Effector memory CD8-positive, alpha-beta T cell (primary cell): ENCODE measurements around the gene RBFOX1.

ENCODE experiments used
- ATAC-seq: fragments of 150-1000 bp; cut with Tn5 transposase; replicated peaks from 2 replicates; pipeline ENCODE4 v1.10.0; 2021; ENCODE audit warnings: mild to moderate bottlenecking, moderate library complexity
- DNase-seq, 3 experiments: peaks; one replicate each; pipeline ENCODE4 v3.0.0; 2021
- H3K27ac Mint-ChIP-seq, 2 donors: one replicate each; pipeline ENCODE4 v1.8.0; 2022; ENCODE audit warnings: mild to moderate bottlenecking in 2 of 2, mixed read lengths in 2 of 2, moderate library complexity in 2 of 2
- H3K27me3 Mint-ChIP-seq, 2 donors: one replicate each; pipeline ENCODE4 v1.8.0; 2022; ENCODE audit warnings: mixed read lengths in 2 of 2
- H3K36me3 Mint-ChIP-seq: one replicate; pipeline ENCODE4 v1.8.0; 2022; ENCODE audit warnings: mild to moderate bottlenecking, moderate library complexity, mixed read lengths; ENCODE audit not compliant: insufficient read depth
- H3K4me1 Mint-ChIP-seq, 2 donors: one replicate each; pipeline ENCODE4 v1.8.0; 2022; ENCODE audit warnings: low read depth in 2 of 2, mixed read lengths in 2 of 2
- H3K4me3 Mint-ChIP-seq, 2 donors: one replicate each; pipeline ENCODE4 v1.8.0; 2022; ENCODE audit warnings: mild to moderate bottlenecking in 2 of 2, mixed read lengths in 2 of 2, moderate library complexity in 2 of 2
- H3K9me3 Mint-ChIP-seq, 2 donors: one replicate each; pipeline ENCODE4 v1.8.0; 2022; ENCODE audit warnings: mixed read lengths in 2 of 2

Gene RBFOX1

DNA sequence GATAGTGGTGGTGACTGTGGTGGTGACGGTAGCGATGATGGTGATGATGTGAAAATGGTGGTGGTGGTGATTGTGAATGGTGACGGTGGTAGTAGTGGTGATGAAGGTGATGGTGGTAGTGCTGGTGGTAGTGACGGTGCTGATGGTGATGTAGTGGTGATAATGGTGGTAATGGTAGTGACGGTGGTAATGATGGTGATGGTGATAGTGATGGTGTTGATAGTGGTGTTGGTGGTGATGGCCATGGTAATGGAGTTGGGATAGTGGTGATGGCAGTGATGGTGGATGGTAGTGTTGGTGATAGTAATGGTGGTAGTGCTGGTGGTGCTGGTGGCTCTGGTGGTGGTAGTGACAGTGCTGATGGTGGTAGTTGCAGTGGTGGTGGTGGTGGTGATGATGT is 14.7 kb upstream of the RBFOX1 start:
- Mint-ChIP-seq H3K36me3 (no peaks in the 10 kb centered on the region), H3K27ac (no peak overlapping the region), H3K4me1 (no peaks in the 10 kb centered on the region), H3K27me3 (no peaks in the 10 kb centered on the region), H3K9me3 (peaks cover 0 to 8% of the 10 kb centered on the region in 2 donors), H3K4me3 (no peak overlapping the region)
- DNase-seq (no peak), ATAC-seq (no peak)

DNA sequence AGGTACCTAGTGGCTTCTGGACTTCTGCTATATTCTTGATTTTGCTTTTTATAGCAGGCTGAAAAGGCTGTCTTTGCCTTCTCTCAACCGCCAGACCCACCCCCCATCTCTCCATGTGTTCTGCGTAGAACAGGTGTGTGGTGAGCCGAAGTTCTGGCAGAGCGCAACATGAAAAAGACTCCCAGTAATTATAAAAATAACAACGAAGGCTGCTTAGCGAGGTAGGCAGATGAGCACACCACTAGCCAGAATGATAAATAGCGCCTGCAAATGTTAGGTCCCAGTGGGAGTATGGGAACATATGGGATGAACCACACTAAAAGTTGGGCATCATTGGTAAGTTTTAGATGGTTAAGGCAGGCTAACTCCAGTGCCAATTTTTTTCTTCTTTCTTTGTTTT is 14.0 kb upstream of the RBFOX1 start:
- Mint-ChIP-seq H3K4me3 (no peak overlapping the region), H3K36me3 (no peaks in the 10 kb centered on the region), H3K27me3 (no peaks in the 10 kb centered on the region), H3K9me3 (peaks cover 5 to 11% of the 10 kb centered on the region in 2 donors), H3K4me1 (no peaks in the 10 kb centered on the region), H3K27ac (no peak overlapping the region)
- DNase-seq (no peak), ATAC-seq (no peak)

DNA sequence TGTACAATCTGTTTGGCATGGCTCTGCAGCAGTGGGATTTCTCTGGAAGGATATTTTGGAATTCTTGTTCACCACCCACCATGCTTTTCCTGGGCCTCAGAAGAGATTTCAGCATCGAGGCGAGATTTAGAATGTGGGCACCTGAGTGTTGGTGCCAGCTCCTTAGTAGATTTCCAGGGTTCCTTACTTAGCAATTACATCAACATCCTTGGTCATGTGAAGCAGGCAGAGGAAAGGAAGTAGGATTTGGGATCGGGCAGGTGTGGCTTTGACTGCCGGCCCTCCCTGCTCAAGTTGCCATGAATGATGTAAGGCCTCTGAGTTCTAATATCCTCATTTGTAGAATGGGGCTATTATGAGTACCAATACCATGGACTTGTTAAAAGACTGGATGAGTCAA is 13.1 kb upstream of the RBFOX1 start:
- Mint-ChIP-seq H3K9me3 (peaks cover 10% of the 10 kb centered on the region in 2 donors), H3K27me3 (no peaks in the 10 kb centered on the region), H3K36me3 (no peaks in the 10 kb centered on the region), H3K4me1 (no peaks in the 10 kb centered on the region), H3K27ac (no peak overlapping the region), H3K4me3 (no peak overlapping the region)
- DNase-seq (no peak), ATAC-seq (no peak)

DNA sequence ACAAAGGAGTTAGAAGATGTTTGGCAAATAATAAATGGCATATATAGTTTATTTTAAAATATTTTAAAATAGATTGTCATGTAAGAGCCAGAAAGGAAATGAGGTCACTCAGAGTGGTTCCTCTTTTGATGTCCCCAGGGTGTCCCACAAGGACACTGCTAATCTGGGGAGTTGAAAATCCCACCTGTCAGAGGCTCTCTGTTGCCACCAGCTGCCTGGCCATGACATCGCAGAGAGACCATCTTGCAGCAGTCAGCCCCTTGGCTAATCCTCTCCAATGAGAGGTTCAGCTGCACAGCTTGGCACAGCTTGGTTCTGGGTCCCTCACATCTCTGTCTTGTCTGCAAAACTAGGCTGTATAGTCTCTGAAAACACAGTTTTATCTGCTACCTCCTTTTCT is 11.0 kb upstream of the RBFOX1 start:
- no peak for ATAC-seq

DNA sequence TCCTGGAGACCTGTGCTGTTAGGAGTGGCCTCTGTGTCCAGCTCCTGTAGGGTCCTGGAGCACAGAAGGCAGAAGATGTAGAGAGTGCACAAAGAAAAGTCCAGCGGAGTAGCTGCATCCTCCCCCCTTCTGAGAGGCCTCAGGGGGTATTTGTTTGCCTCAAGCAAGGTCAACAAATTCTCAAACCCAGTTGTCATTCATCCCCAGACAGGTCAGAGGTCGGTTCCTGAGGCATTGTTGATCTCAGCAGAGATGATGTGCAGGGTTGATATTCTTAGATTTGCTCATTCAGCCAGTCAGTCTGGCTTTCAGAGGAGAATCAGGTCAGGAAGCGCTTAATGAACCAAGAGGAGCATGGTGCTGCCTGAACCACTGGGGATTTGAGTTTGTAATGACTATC is 8.3 kb upstream of the RBFOX1 start:
- Mint-ChIP-seq H3K9me3 (peaks cover 16 to 17% of the 10 kb centered on the region in 2 donors), H3K36me3 (no peaks in the 10 kb centered on the region), H3K4me3 (no peak overlapping the region), H3K27ac (no peak overlapping the region), H3K4me1 (no peaks in the 10 kb centered on the region), H3K27me3 (no peaks in the 10 kb centered on the region)
- DNase-seq, result no peak
- no peak for ATAC-seq

More for the DNA sequence above, 11.0 kb upstream of the RBFOX1 start:
- Mint-ChIP-seq H3K27ac (no peak overlapping the region), H3K36me3 (no peaks in the 10 kb centered on the region), H3K9me3 (peaks cover 10 to 17% of the 10 kb centered on the region in 2 donors), H3K4me1 (no peaks in the 10 kb centered on the region), H3K4me3 (no peak overlapping the region), H3K27me3 (no peaks in the 10 kb centered on the region)
- DNase-seq, result no peak

DNA sequence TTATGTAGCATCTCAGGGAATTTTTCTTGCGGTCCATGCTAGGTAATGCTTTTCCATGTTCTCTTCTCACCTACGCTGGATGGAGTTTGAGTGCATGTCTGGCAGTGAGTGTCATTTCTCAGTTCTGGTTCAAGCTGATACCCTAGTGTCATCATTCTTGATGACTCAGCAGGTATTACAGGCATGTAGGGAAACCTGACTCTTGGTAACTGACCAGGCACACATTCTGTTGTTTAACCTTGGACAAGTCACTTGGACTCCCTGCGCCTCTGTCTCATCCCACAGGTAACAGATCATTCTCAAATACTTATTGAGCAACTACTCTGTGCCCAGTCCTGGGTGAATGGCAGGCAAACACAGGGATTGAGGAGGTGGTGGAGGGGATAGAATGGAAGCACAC is 6.8 kb upstream of the RBFOX1 start:
- no peaks in the 10 kb centered on the region for H3K36me3 Mint-ChIP-seq
- no peak for ATAC-seq
- H3K4me3 Mint-ChIP-seq, result no peak overlapping the region
- no peaks in the 10 kb centered on the region for H3K4me1 Mint-ChIP-seq
- no peaks in the 10 kb centered on the region for H3K27me3 Mint-ChIP-seq
- H3K27ac Mint-ChIP-seq, result no peak overlapping the region
- no peak for DNase-seq
- H3K9me3 Mint-ChIP-seq, result peaks cover 14 to 16% of the 10 kb centered on the region in 2 donors

DNA sequence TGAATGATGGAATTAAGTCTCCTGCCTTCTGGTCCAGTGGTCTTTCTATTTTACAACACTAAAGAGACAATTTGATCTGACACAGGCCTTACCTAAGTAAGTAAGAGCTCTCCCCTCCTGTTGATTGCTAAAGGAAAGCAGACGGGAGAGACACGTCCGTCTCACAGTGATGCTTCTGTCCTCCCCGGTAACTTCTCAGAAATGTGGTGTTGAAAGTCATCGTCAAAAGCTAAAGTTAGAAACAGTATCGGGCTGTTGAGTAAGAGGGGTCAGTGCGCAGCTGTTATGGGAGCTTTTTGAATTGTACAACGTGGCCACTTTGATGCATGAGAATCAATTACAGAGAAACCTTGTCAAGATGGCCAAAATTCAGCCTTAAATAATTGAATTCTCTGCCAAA is 1.9 kb upstream of the RBFOX1 start:
- Mint-ChIP-seq H3K4me3 (no peak overlapping the region), H3K9me3 (peaks cover 12 to 13% of the 10 kb centered on the region in 2 donors), H3K27me3 (no peaks in the 10 kb centered on the region), H3K4me1 (no peaks in the 10 kb centered on the region), H3K27ac (no peak overlapping the region), H3K36me3 (no peaks in the 10 kb centered on the region)
- DNase-seq (no peak), ATAC-seq (no peak)

DNA sequence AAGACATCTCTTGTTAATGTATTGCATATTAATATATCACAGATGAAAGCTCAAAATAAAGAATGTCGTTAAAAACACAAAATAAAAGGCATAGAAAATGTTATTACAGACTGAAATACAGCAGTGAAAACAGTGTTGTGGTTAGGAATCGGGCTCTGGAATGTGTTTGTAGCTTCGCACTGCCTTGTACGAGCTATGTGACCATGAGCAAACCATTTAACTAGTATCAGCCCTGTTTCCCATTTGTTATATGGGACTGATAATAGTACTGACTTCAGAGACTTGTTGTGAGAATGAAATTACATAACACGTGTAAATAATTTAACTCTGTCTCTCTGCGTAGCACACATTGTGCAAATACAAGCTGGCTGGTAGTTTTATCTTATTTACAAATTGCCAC is 648 bp upstream of the RBFOX1 start:
- Mint-ChIP-seq H3K4me1 (no peaks in the 10 kb centered on the region), H3K9me3 (peaks cover 5 to 10% of the 10 kb centered on the region in 2 donors), H3K36me3 (no peaks in the 10 kb centered on the region), H3K4me3 (no peak overlapping the region), H3K27me3 (no peaks in the 10 kb centered on the region), H3K27ac (no peak overlapping the region)
- no peak for DNase-seq
- ATAC-seq, result no peak

DNA sequence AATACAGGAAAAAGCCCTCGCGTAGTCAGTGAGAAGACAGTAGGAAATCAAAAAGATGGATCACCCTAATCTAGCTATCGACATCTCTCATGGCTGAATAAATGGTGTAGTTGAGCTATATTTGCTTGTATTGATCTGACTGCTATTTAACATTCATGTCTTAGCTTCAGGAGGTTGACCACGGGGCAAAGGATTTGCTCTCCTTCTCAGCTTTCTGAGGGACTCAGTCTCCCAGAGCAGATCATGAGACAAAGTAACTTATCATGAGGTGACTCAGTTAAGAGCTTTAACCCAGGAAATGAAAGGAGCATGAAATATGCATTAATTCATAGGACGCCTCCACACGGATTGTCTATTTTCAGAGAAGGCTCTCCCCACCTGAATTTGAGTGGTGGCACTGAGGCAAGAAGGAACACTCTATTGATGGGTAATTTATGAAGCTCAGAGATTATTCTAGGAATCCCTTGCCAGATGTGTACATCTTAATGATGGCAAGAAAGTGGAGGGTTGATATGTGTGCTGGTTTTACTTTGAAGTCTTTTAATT is 608 bp downstream of the RBFOX1 start:
- DNase-seq (no peak), ATAC-seq (no peak)
- H3K27ac Mint-ChIP-seq, result no peak overlapping the region
- H3K4me1 Mint-ChIP-seq, result no peaks in the 10 kb centered on the region
- H3K4me3 Mint-ChIP-seq, result no peak overlapping the region
- H3K36me3 Mint-ChIP-seq, result no peaks in the 10 kb centered on the region
- H3K27me3 Mint-ChIP-seq, result no peaks in the 10 kb centered on the region
- peaks cover 4 to 7% of the 10 kb centered on the region in 2 donors for H3K9me3 Mint-ChIP-seq

DNA sequence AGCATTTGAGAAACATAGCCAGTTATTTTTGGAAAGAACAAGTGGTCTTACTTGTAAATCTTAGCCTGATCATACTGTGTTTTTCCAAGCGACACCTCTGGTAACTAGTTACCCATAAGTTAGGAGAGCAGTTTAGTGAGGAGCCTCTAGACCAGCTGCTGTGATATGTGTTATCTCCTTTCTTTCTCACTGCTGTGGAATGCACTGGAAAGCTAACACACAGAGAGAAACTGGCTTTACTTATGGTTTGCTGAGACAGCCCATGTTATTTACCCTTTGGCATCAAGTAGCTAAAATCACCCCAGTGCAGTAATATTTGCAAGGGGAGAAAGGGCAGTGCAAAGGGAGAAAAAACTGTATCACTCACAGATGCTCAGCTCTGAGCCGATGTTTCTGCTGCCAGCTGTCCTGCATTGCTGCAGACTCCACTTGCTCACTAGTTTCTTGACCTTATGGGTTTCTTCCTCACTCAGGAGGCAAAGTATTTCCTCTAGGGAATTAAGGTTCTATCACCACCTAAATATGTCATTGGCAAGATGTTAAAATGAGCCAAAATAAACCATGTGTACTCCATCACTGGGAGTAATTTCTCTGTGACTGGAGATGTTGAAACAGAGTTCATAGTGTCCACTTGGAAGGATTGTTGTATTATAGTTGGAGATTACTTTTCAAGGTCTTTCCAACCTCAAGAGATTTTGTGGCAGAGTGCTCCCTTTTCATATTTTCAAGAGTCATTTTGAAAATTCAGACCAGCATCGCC is 2.3 kb downstream of the RBFOX1 start:
- Mint-ChIP-seq H3K9me3 (peaks cover 6 to 15% of the 10 kb centered on the region in 2 donors), H3K4me3 (no peak overlapping the region), H3K4me1 (no peaks in the 10 kb centered on the region), H3K36me3 (no peaks in the 10 kb centered on the region), H3K27ac (no peak overlapping the region), H3K27me3 (no peaks in the 10 kb centered on the region)
- DNase-seq (no peak), ATAC-seq (no peak)

DNA sequence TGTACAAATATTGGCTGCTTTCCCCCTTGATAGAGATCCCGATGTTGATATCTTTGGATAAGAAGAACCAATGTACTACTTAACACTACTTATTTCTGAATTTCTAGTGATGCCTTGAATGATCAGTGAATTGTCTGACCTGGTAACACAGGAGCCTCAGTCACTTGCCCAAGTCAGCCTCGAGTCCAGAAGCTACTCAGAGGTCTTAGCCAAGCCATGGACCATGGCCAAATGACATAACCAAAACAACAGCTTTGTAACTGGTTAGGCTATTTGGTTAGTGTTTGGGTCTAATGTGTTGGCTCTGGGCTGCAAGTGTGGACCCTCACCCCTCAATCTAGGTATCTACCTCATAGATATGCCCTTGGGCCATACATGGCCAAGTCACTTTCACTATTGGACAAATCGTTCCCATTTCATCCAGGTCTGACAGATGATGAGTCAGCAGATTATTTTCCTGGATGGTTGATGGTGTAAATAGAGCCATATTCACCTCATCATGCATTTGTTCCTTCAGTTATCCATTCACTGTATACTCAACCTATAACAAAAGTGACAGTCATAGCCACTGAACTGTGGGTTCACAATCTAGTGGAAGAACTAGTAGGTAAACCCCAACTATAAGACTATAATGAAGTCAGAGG is 3.5 kb downstream of the RBFOX1 start:
- Mint-ChIP-seq H3K27ac (no peak overlapping the region), H3K4me3 (no peak overlapping the region), H3K4me1 (no peaks in the 10 kb centered on the region)

DNA sequence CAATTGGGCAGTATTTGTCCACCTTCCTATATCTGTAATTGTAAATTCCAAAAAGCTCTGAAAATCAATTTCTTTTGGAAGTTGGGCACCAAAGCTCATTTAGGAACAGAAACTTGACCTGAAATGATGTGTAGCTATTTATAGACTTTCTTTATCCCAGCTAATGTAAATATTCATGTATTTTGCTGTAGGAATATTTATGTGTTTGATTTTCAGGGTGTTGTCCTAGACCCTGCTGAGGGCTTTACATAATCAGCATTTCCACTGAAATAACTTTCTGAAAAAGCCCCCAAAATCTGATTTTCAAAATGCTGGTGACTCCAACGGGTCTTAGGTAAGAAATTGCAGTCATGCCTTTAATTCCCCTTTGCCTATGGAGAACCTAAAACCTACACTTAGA is 4.1 kb downstream of the RBFOX1 start:
- no peak overlapping the region for H3K4me3 Mint-ChIP-seq

More for the DNA sequence above, 3.5 kb downstream of the RBFOX1 start:
- ATAC-seq (no peak), DNase-seq (no peak)
- H3K9me3 Mint-ChIP-seq, result peaks cover 5 to 15% of the 10 kb centered on the region in 2 donors
- no peaks in the 10 kb centered on the region for H3K27me3 Mint-ChIP-seq
- no peaks in the 10 kb centered on the region for H3K36me3 Mint-ChIP-seq

DNA sequence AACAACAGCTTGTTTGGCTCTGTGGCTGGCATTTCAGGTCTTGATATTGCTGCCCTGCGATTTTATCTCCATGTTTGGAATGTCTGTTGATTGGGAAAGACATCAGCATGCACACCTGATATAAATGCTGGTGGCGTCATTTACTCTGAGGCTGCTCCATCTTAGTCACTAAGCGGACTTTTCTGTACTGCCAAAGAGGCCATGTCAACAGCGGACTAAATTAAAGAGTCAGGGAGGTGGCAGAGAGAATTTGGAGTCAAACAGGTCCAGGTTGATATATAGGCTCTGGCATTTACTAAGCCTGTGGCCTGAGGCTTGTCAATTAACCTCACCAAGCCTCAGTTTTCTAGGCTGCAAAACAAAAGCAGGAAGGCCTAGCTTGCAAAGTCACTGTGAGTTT is 6.2 kb downstream of the RBFOX1 start:
- DNase-seq, result no peak
- peaks cover 9 to 31% of the 10 kb centered on the region in 2 donors for H3K9me3 Mint-ChIP-seq
- H3K27ac Mint-ChIP-seq, result no peak overlapping the region
- no peaks in the 10 kb centered on the region for H3K27me3 Mint-ChIP-seq
- H3K4me1 Mint-ChIP-seq, result no peaks in the 10 kb centered on the region
- ATAC-seq, result no peak
- H3K4me3 Mint-ChIP-seq, result no peak overlapping the region
- H3K36me3 Mint-ChIP-seq, result no peaks in the 10 kb centered on the region

More for the DNA sequence above, 4.1 kb downstream of the RBFOX1 start:
- peaks cover 5 to 20% of the 10 kb centered on the region in 2 donors for H3K9me3 Mint-ChIP-seq
- H3K36me3 Mint-ChIP-seq, result no peaks in the 10 kb centered on the region
- H3K4me1 Mint-ChIP-seq, result no peaks in the 10 kb centered on the region
- DNase-seq (no peak), ATAC-seq (no peak)
- no peak overlapping the region for H3K27ac Mint-ChIP-seq
- no peaks in the 10 kb centered on the region for H3K27me3 Mint-ChIP-seq

DNA sequence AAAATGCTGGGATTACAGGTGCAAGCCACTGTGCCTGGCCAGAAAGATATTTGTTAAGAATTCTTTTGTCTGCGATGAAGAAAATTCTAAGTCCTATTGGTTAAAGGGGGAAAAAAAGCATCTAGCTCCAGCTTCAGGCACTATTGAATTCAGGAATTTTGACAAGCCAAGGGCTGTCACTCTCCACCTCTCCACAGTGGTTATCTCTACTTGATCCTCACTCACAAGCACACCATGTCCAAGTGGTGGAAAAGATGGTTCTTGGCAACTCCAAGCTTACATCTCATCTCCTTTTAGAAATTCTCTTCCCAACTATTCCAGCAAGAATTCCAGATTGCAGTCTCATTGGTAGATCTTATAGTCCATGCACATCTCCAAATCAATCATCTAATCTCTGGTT is 7.1 kb downstream of the RBFOX1 start:
- Mint-ChIP-seq H3K36me3 (no peaks in the 10 kb centered on the region), H3K4me3 (no peak overlapping the region), H3K4me1 (no peaks in the 10 kb centered on the region), H3K27me3 (no peaks in the 10 kb centered on the region), H3K27ac (no peak overlapping the region), H3K9me3 (peaks cover 9 to 31% of the 10 kb centered on the region in 2 donors)
- no peak for DNase-seq
- no peak for ATAC-seq
